Tibial nerve (tissue), 4 donors: Measurements from ENCODE around the gene DDA1.

ENCODE experiments used
- CTCF ChIP-seq, 5 experiments: fragments of 200-600 bp in 3 of 5; fragments of 450-650 bp in 2 of 5; sonication (generic) in 3 of 5; IDR thresholded peaks; one replicate each; pipeline ENCODE4 v1.5.1; 2016 to 2019; ENCODE audit warnings: antibody characterized with exemption in 5 of 5, mild to moderate bottlenecking in 3 of 5, moderate library complexity in 2 of 5
- EP300 ChIP-seq, 2 donors: sonication (generic); formaldehyde crosslinking; IDR thresholded peaks; one replicate each; pipeline ENCODE4 v1.6.1; 2017; ENCODE audit warnings: antibody characterized with exemption in 2 of 2, mild to moderate bottlenecking in 1 of 2
- POLR2A ChIP-seq, 2 donors: fragments of 450-650 bp; IDR thresholded peaks; one replicate each; pipeline ENCODE4 v1.6.1; 2017; ENCODE audit warnings: antibody characterized with exemption in 2 of 2, mild to moderate bottlenecking in 2 of 2, moderate library complexity in 2 of 2

- TF ChIP-seq CTCF (IDR thresholded peaks at IDR 0.05) (no peak), POLR2A (IDR thresholded peaks at IDR 0.05) (no peak), EP300 (IDR thresholded peaks at IDR 0.05) (no peak)
Measured at GRCh38 chr19:17353386-17353785, 44.0 kb downstream of the DDA1 start.
